Mucosa of descending colon (tissue), 3 donors: ENCODE results near the gene DISP3. TPM values are rescaled to one million over a fixed set of nuclear protein-coding genes. Genes with fewer than 3 reads are reported as not detected.

ENCODE experiments used
- ATAC-seq: fragments of 200-7000 bp; cut with Tn5 transposase; one replicate; pipeline ENCODE4 v1.9.1; 2020; ENCODE audit warnings: mild to moderate bottlenecking, moderate library complexity
- DNase-seq, 3 donors: peaks; one replicate each; pipeline ENCODE4 v3.0.0-alpha.2; 2020
- H3K36me3 ChIP-seq: fragments of 200-600 bp; one replicate; pipeline ENCODE4 v1.8.0; 2021; ENCODE audit warnings: low read depth, mild to moderate bottlenecking
- H3K4me1 ChIP-seq: fragments of 200-600 bp; one replicate; pipeline ENCODE4 v1.8.0; 2021; ENCODE audit warnings: low read depth, mild to moderate bottlenecking
- H3K4me3 ChIP-seq: fragments of 200-600 bp; one replicate; pipeline ENCODE4 v1.8.0; 2021; ENCODE audit warnings: mild to moderate bottlenecking
- H3K9me3 ChIP-seq: fragments of 200-600 bp; one replicate; pipeline ENCODE4 v1.8.0; 2021; ENCODE audit warnings: mild to moderate bottlenecking
- intact Hi-C, 2 donors: fragments of 100-400 bp; cut with DNase I in 1 of 2; cut with micrococcal nuclease in 1 of 2; formaldehyde crosslinking; loops; one replicate each; pipeline versions ENCODE4 v1.11.0 to v1.11.1; 2022; cut with DNase I, micrococcal nuclease
- total RNA-seq, 3 donors: library from RNA; stranded (reverse); fragmentation: NEBNext Ultra II Directional in 2 of 3; extraction: Animal tissue kit (Norgen Biotek cat#: 25700) in 2 of 3; gene quantifications; one replicate each; pipeline versions ENCODE4 v1.2.1 to v1.2.4, GENCODE V29; 2021 to 2023
- TF ChIP-seq, protein P1 (sequence below): fragments of 200-600 bp; IDR thresholded peaks from one replicate; pipeline ENCODE4 v1.8.0; 2022; ENCODE audit warnings: antibody characterized with exemption, mild to moderate bottlenecking
- donor health status: DM: no; HTN: no; CAD: no; lungs with moderate emphysema.
- donor health status: DM: no; HTN: no; CAD: no.
- donor health status: DM: no; HTN: yes; CAD: no.

DISP3 gene
- total RNA-seq, 3 donors from 2014 or later = 0.17 to 0.23 (median 0.19) TPM

DNA sequence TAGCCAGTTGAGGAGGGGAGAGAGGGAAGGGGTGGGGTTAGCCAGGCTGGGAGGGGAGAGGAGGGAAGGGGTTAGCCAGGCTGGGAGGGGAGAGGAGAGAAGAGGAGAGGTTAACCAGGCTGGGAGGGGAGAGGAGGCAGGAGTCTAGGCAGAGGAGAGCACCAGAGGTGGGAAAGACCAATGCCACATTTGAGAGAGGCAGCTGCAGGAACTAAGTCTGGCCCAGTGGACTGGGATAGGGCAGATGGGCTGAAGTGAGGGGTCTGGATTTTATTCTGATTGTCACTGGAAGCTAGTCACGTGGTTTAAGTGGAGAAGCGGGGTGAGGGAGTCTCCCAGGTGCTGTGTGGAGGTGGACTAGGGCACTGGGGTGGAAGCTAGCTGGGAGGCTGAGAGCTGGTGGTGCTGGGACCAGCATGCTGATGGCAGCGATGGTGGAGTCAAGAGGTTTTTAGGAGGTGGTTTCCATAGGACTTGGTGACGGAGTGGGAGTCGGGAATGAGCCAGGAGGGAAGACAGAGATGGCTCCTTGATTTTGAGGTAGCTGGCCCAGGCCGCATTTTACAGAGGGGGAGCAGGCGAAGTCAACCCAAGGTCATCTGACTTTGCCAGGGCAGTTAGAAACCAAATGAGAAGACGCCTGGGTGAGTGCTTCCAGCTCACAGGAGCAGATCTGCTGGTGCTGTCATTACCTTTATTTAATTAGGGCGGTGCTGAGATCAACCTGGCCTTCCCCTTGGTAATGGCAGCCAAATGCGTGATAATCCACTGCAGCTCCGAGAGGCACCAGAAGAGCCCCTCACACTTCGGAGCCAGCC, 42.8 kb downstream of the DISP3 start:
- H3K4me3 ChIP-seq = no peak overlapping the region
- TF ChIP-seq, protein P1, sequence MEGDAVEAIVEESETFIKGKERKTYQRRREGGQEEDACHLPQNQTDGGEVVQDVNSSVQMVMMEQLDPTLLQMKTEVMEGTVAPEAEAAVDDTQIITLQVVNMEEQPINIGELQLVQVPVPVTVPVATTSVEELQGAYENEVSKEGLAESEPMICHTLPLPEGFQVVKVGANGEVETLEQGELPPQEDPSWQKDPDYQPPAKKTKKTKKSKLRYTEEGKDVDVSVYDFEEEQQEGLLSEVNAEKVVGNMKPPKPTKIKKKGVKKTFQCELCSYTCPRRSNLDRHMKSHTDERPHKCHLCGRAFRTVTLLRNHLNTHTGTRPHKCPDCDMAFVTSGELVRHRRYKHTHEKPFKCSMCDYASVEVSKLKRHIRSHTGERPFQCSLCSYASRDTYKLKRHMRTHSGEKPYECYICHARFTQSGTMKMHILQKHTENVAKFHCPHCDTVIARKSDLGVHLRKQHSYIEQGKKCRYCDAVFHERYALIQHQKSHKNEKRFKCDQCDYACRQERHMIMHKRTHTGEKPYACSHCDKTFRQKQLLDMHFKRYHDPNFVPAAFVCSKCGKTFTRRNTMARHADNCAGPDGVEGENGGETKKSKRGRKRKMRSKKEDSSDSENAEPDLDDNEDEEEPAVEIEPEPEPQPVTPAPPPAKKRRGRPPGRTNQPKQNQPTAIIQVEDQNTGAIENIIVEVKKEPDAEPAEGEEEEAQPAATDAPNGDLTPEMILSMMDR = no peak
- no peaks in the 10 kb centered on the region for H3K4me1 ChIP-seq
- intact Hi-C loops = no loop called here
- ATAC-seq (no peak), DNase-seq (no peak)
- no peaks in the 10 kb centered on the region for H3K9me3 ChIP-seq
- H3K36me3 ChIP-seq = no peaks in the 10 kb centered on the region

DNA sequence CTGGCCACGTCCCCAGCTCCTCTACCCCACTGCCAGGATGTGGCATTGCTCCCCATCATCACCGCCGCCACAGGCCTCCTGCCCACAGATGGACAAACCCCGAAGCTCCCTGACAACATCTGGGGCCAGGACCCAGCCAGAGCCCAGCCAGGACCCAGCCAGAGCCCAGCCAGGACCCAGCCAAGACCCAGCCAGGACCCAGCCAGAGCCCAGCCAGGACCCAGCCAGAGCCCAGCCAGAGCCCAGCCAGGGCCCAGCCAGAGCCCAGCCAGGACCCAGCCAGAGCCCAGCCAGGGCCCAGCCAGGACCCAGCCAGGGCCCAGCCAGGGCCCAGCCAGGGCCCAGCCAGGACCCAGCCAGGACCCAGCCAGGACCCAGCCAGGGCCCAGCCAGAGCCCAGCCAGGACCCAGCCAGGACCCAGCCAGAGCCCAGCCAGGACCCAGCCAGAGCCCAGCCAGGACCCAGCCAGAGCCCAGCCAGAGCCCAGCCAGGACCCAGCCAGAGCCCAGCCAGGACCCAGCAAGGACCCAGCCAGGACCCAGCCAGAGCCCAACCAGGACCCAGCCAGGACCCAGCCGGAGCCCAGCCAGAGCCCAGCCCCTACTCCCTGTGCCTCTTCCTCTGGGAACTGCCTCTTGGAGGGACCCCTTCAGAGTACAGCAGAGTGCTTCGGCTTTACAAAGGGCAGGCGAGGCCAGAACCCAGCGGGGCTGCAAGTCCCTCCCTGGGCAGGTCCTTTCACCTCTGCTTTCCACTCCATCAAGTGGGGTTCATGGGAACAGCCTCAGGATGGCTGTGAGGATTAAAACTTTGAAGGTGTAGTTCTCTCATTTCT, 43.7 kb downstream of the DISP3 start:
- intact Hi-C loops = no loop called here
- H3K9me3 ChIP-seq = no peaks in the 10 kb centered on the region
- H3K36me3 ChIP-seq = no peaks in the 10 kb centered on the region
- H3K4me3 ChIP-seq = no peak overlapping the region
- no peaks in the 10 kb centered on the region for H3K4me1 ChIP-seq
- DNase-seq (no peak), ATAC-seq (no peak)
- TF ChIP-seq, protein P1 = no peak

DNA sequence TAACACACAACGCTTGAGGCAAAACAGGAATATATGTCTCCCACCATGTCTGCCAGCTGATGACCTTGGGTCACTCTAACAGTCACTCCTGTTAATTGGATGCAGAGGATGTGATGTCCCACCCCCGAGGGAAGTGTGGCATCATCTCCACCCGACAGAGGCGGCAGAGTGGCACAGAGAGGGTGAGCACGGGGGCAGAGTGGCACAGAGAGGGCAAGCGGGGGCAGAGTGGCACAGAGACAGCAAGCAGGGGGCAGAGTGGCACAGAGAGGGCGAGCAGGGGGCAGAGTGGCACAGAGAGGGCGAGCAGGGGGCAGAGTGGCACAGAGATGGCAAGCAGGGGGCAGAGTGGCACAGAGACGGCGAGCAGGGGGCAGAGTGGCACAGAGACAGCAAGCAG, 44.3 kb downstream of the DISP3 start:
- no peak for DNase-seq
- Histone ChIP-seq H3K4me3 (no peak overlapping the region), H3K36me3 (no peaks in the 10 kb centered on the region), H3K9me3 (no peaks in the 10 kb centered on the region), H3K4me1 (no peaks in the 10 kb centered on the region)
- intact Hi-C loops = no loop called here
- no peak for ATAC-seq
- TF ChIP-seq, protein P1 = no peak

DNA sequence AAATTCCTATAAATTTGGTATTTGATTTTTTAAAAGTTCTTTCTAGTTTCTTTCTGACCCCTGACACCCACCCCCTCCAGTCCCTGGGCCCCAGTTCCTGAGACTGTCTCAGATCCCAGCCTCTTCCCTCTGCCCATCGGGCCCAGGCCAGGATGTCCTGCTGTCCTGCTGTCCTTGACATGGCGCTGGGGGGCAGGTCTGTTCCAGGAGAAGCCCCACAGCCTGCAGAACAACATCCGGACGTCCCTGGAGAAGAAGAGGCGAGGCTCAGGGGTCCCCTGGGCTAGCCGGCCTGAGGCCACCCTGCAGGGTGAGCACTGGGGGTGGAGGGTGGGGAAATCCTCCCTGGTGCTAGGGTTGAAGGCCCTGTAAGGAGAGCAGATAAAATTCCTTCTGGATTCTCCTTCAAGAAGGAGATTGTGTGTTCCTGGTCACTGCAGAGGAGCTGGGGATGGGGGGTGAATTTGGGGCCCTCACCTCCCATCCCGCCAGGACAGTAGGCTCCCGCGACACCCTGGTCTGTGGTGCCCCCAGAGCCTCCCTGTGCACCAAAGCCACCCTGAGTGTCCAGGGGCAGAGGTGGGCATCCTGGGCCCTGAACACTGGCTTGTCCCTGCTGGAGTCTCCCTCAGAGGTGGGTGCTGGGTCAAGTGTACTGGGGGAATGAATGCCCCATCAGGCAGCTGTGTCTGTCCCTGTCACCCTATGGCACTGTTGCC, 45.0 kb downstream of the DISP3 start:
- Histone ChIP-seq H3K4me3 (no peak overlapping the region), H3K4me1 (no peaks in the 10 kb centered on the region), H3K36me3 (no peaks in the 10 kb centered on the region), H3K9me3 (no peaks in the 10 kb centered on the region)
- DNase-seq (no peak), ATAC-seq (no peak)
- intact Hi-C loops = no loop called here
- TF ChIP-seq, protein P1 = no peak

DNA sequence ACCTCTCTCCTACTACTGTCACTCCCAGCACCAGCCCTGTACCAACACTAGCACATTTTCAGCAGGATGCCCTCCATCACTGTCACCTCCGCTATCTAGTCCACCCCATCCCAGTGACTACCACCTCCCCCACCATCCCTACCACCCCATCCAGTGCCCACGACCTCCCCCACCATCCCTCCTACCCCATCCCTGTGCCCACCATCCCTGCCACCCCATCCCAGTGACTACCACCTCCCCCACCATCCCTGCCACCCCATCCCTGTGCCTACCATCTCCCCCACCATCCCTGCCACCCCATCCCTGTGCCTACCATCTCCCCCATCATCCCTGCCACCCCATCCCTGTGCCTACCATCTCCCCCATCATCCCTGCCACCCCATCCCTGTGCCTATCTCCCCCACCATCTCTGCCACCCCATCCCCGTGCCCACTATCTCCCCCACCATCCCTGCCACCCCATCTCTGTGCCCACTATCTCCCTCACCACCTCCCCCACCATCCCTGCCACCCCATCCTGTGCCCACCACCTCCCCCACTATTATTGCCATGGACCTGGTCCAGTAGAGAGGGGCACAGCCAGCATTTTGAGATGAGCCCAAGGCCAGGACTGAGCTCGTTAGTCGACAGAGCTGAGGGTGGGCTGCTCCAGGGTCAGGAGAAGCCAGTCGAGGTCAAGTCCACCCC, 45.7 kb downstream of the DISP3 start:
- no peak for ATAC-seq
- Histone ChIP-seq H3K4me3 (no peak overlapping the region), H3K36me3 (no peaks in the 10 kb centered on the region), H3K9me3 (no peaks in the 10 kb centered on the region), H3K4me1 (no peaks in the 10 kb centered on the region)
- no peak for DNase-seq
- intact Hi-C loops = no loop called here
- TF ChIP-seq, protein P1 = no peak
